ENCODE measurements around the gene TMSB15A.
"Not testable (repeated sequence)": the region's sequence is repeated elsewhere in the genome, so short reads cannot be mapped to it uniquely, and the experiment has no call there.

The TMSB15A gene

GRCh38 chrX:102515975-102516941 is at the start of gene TMSB15A:
TSS of gene TMSB15A (minus strand) at chrX:102516739.
- DNase-seq, result peak; percentile 51

DNA sequence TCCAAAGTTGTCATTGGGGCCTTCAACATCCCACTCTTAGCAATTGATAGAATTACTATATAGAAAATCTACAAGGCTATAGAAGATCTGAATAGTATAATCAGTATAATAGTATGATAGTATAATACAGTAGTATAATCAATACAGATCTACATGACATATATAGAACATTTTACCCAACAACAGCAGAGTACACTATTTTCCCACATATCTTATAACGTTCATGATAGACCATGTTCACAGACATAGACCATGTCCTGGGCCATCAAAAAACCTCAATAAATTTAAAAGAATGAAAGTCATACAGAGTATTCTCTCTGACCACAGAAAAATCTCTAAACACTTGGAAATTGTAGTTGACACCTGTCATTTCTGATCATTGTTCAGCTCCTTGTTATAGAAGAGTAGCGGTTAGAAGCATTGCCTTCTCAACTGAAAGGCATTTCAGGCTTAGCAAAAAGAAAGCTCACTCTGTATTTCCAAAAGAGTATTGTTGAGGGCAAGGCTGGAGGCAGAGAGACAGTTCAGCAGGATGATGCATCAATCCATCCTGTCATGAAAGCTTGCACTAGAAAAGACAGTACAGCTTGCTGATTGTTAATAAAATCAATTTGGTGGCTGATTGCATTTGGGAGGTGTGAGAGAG is 44.0 kb upstream of the TMSB15A start:
- DNase-seq, result no peak

- DNase-seq, result no peak
These were observed 42.1 kb upstream of the TMSB15A start for GRCh38 chrX:102558607-102559006.

DNA sequence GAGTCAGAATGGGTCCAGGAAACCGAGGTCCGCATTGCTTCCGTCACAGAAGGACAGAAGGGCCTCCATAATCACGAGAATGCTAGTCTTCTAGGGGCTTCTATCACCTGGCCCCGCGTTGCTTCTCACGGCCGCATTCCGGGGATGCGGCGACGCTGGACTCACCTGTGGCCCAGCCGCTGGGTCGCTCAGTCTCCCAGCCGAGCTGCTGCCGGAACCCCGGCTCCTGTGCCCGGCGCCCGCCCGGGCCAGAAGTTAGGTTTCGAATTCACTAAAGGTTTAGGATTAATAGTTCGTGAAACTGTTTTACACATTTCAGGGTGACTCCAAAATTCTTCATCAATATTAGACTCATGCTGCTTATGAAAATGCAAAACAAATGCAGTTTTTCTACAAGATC is 31.7 kb upstream of the TMSB15A start:
- DNase-seq, result no peak

GRCh38 chrX:102546828-102547493 is 30.4 kb upstream of the TMSB15A start:
- no peak for DNase-seq

DNA sequence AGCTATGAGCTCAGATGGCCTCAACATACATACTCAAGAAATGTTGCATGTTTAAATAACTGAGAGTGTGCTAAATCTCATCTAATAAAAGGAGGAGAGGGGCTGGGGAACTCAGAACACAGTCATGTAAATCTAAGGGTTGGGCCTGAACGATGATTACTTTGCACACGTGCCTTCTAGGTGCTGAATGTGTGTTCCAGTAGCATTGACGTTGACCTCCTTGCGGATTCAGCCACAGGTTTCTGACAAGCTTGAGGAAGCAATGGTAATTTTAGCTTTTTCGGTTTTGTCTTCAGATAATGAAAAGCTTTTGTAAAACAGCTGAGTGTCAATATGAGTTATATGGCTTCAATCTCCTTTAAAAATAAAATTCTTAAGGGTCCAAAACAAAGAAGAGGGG is 29.6 kb upstream of the TMSB15A start:
- DNase-seq, result not testable (repeated sequence)

- no peak for DNase-seq
These were observed 19.4 kb upstream of the TMSB15A start for GRCh38 chrX:102535958-102536357.

- DNase-seq, result no peak
These were observed 787 bp upstream of the TMSB15A start for GRCh38 chrX:102517326-102517725.

- DNase-seq, result no peak
These were observed 2.0 kb downstream of the TMSB15A start for GRCh38 chrX:102514536-102514935.

DNA sequence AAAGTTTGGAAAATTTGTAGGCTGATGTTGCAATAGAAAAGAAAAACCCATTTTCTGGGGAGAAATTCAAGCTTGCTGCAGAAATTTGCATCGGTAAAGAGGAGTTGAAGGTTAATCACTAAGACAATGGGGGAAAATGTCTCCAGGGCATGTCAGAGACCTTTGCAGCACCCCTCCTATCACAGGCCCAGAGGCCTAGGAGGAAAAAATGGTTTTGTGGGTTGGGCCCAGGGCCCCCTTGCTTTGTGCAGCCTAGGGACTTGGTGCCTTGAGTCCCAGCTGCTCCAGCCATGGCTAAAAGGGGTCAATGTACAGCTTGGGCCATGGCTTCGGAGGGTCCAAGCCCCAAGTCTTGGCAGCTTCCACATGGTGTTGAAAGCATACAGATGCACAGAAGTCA is 17.8 kb downstream of the TMSB15A start:
- no peak for DNase-seq

- DNase-seq, result no peak
These were observed 24.8 kb downstream of the TMSB15A start for GRCh38 chrX:102491766-102492165.

DNA sequence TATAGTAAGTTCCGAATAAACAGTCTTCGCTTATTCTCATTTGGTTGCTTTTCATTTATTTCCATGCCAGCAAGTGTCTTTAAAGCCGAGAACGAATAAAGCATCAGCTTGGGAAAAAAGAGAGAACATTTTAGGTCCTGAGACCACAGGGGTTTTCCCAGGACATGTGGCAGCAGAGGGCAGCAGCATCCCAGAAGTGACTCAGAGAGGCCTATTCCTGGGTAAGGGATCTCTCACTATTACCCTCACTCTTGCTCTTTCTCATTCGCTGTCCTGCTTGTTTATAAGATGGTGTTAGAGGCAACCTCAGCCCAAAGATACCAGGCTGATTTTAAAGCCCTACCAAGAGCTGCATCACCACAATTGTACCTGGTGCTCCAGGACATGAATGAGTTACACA is 37.8 kb downstream of the TMSB15A start:
- not testable (repeated sequence) for DNase-seq

DNA sequence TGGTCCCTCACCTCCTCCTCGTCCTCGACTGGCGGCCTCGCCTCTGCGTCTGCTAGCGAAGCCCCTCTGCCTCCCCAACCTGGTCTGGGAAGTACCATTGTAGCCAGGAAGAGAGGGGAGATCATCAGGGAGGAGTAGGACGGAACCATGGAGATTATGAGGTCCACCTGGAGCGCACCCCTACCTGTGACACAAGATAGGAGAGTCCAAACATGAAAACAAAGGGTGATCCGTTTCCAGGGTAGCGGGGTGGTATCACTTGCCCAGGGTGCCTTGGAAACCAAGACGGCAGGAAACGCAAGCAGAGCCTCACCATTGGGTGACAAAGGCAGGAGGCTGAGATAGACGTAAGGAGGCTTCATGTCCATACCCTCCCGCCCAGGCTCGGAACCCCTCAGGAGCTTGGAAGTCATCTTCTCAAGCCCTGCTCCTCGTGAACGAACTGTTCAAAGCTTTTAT is 44.7 kb downstream of the TMSB15A start, which contains the start of gene TCP11X2:
TSS of gene TCP11X2 (minus strand) at position 51 of the 459 bp plus-strand sequence.
- DNase-seq, result not testable (repeated sequence)

GRCh38 chrX:102470215-102470614 is 46.3 kb downstream of the TMSB15A start:
- not testable (repeated sequence) for DNase-seq
